Retinal pigment epithelial cell (primary cell): ENCODE measurements around the gene RAB40C.

Source experiments
- DNase-seq: peaks from one replicate; pipeline ENCODE4 v3.0.0-alpha.2; 2010; ENCODE audit warnings: low read depth
- H3K4me3 ChIP-seq: 2 replicates; pipeline ENCODE4 v1.5.1; 2011; ENCODE audit warnings: mild to moderate bottlenecking, low read length, control low read depth, moderate library complexity
- CTCF ChIP-seq: conservative IDR thresholded peaks from 2 replicates; pipeline ENCODE4 v1.5.1; 2011; ENCODE audit warnings: low read depth, low read length, control low read depth, inconsistent platforms

Gene RAB40C

GRCh38 chr16:555528-556473 is 34.1 kb upstream of the RAB40C start:
- DNase-seq, result no peak
- H3K4me3 ChIP-seq, result no peak overlapping the region

GRCh38 chr16:556474-557173 is 33.2 kb upstream of the RAB40C start:
- DNase-seq, result no peak
- no peak overlapping the region for H3K4me3 ChIP-seq
- TF ChIP-seq CTCF, result no peak

More at GRCh38 chr16:555528-556473, 34.1 kb upstream of the RAB40C start:
- no peak for TF ChIP-seq CTCF

- H3K4me3 ChIP-seq, result no peak overlapping the region
- no peak for TF ChIP-seq CTCF
- DNase-seq, result no peak
Measured at GRCh38 chr16:557463-558297, 32.2 kb upstream of the RAB40C start.

- DNase-seq, result no peak
- no peak overlapping the region for H3K4me3 ChIP-seq
- TF ChIP-seq CTCF, result no peak
Measured at GRCh38 chr16:558298-559020, 31.4 kb upstream of the RAB40C start.

- no peak for TF ChIP-seq CTCF
- no peak overlapping the region for H3K4me3 ChIP-seq
- no peak for DNase-seq
Measured at GRCh38 chr16:559021-559380, 30.9 kb upstream of the RAB40C start.

- no peak overlapping the region for H3K4me3 ChIP-seq
- no peak for DNase-seq
- no peak for TF ChIP-seq CTCF
Measured at GRCh38 chr16:559411-560203, 30.3 kb upstream of the RAB40C start.
